Sciatic nerve (tissue), 2 donors: ENCODE results near the gene CACFD1. TPM values are rescaled to one million over a fixed set of nuclear protein-coding genes. Genes with fewer than 3 reads are reported as not detected.
"Not testable (repeated sequence)": the region's sequence is repeated elsewhere in the genome, so short reads cannot be mapped to it uniquely, and the experiment has no call there.

Experiments used
- ATAC-seq: fragments of 200-7000 bp; cut with Tn5 transposase; one replicate; pipeline ENCODE4 v1.9.1; 2020; ENCODE audit warnings: mild to moderate bottlenecking, moderate library complexity
- DNase-seq: peaks from one replicate; pipeline ENCODE4 v3.0.0-alpha.2; 2020; ENCODE audit warnings: low spot score
- intact Hi-C: fragments of 100-400 bp; cut with DNase I; formaldehyde crosslinking; loops from one replicate; pipeline ENCODE4 v1.14.2; 2022
- total RNA-seq: library from RNA; stranded (reverse); fragmentation: NEBNext Ultra II Directional; extraction: Animal tissue kit (Norgen Biotek cat#: 25700); gene quantifications from one replicate; pipeline ENCODE4 v1.2.1, GENCODE V29; 2021
- donor health status: DM: no; HTN: no; CAD: no.
- donor health status: DM: no; HTN: no; CAD: no.

CACFD1 gene
- total RNA-seq, 1 donor from 2014 or later: 10.1 TPM

DNA sequence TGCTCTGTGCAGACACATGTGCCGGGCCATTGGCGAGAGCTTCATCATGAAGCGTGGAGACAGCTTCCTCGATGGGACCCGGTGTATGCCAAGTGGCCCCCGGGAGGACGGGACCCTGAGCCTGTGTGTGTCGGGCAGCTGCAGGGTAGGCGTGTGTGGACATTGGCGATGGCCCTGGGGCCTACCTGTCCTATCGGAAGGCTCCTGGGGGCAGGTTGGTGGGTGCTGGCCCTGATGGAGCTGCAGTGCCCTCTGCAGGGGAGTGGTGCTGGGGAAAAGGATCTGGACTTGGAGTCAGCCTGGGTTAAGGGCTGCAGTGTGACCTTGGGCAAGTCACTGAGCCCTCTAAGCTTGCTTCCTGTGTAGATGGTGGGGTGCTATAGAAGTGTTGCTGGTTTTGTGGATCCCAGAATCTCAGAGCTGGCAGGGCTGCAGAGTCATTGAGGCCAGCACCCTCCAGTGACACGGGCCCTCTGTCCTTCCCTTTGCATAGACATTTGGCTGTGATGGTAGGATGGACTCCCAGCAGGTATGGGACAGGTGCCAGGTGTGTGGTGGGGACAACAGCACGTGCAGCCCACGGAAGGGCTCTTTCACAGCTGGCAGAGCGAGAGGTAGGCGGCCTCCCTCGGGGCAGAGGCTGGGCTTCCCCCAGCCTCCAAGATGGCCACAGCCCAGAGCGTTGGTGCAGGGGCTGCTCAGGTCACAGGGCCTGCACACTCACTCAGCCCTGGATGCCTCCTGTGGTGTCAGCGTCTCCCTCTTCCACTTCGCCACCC lies 21.8 kb upstream of the CACFD1 start:
- no peak for DNase-seq
- no peak for ATAC-seq
- intact Hi-C loops: no loop called here

DNA sequence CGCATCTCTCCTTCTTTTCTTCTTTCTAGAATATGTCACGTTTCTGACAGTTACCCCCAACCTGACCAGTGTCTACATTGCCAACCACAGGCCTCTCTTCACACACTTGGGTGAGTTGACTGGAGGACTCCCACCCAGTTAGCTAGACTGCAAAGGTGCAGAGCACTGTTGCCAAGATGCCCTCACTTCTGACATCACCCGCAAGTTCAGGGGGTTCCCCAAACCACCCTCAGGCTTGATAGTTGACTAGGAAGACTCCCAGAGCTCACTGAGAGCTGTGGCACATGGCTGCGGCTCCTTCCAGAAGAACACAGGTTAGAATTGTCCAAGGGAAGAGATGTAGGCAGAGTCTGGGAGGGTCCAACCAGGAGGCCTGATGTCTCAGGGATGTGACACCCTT lies 20.4 kb upstream of the CACFD1 start:
- intact Hi-C loops: no loop called here
- ATAC-seq (no peak), DNase-seq (no peak)

DNA sequence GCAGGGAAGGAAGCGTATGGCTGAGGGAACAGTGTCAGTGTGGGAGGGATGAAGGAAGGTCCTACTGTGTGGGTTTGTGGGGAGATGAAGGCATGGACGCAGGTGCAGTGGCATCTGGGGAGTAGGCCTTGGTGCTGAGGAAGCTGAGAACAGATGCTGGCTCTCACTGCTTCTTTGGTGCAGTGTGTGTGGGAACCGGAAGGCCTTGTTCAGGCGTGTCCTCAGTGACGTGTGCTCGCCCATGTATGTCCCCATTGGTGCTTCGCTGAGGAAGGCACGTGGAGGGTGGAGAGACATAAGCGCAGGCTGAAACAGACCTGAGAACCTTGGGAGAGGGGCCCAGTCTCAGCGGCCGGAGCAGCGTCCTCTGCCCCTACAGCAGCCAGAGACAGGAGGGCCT lies 18.9 kb upstream of the CACFD1 start:
- ATAC-seq (no peak), DNase-seq (no peak)
- intact Hi-C loops: no loop called here

DNA sequence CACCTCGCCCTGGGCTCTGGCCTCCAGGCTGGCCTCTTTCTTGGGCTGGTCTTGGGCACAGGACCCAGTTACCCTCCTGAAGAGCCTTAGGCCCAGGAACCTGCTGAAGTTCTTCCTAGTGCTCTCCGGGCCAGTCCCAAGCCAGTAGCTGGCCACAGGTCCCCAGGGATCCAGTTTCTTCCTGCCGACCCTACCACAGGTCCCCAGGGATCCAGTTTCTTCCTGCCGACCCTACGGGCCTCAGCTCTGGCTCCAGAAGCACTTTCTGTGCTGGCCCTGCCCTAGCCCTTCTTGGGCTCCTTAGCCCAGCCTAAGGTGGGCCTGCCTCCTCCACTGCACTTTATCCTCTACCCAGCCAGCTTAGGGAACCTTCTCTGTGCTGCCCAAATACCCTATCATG lies 18.2 kb upstream of the CACFD1 start:
- DNase-seq: no peak
- intact Hi-C loops: no loop called here
- no peak for ATAC-seq

DNA sequence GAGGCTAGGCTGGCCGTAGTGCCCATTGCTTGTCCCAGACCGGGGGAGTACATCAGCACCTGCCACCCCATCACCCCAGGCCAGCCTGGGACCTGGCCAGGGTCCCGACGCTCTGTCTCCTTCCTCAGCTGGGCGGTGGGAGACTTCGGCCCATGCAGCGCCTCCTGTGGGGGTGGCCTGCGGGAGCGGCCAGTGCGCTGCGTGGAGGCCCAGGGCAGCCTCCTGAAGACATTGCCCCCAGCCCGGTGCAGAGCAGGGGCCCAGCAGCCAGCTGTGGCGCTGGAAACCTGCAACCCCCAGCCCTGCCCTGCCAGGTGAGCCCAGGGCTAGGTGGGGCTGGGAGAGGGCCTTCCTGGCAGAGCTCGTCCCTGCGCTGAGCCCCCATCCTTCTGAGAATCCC lies 16.5 kb upstream of the CACFD1 start:
- no peak for ATAC-seq
- intact Hi-C loops: no loop called here
- DNase-seq: no peak

DNA sequence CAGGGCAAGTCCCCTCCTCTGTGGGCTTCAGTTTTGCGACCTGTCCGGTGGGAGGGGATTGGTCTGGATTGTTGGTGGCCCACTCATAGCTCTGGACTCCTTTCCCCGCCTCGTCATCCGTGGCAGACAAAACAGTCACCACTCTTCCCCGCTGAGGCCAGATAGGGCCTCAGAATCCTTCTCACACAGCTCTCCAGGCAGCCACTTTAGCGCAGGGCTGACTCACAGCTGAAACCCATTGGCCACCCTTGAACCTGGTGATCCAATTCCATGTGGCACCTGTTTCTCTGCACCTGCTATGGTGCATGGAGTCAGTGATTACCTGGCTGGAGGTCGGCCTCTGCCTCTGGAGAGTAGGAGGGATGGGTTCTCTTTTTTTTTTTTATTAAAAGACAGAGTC lies 15.8 kb upstream of the CACFD1 start:
- ATAC-seq: no peak
- intact Hi-C loops: no loop called here
- no peak for DNase-seq

DNA sequence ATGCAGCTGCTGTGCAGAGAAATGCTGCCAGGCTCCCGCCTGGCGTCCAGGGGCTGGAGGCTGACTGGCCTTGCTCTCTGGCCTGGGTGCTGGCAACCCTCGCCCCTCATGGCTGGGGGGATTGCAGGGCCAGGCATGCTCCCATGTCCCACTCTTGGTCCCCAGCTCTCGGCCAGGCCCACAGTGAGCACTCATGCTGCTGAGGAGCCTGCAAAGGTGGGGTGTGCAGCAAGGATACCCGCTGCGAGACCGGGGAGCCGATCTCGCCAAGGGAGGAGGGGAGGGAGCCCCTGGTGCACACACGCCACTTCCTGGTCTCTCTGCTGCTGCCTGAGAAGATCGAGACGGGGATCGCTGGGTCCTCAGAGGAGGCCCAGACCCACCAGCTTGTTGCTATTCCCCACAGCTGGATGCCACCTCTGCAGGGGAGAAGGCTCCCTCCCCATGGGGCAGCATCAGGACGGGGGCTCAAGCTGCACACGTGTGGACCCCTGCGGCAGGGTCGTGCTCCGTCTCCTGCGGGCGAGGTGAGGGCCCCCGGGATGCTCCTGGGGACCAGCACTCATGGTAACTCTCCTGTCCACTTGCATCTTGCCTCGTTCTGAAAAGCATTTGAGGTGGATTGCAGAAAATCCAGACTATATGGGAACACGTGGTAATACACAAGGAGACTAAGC lies 14.3 kb upstream of the CACFD1 start:
- no peak for DNase-seq

DNA sequence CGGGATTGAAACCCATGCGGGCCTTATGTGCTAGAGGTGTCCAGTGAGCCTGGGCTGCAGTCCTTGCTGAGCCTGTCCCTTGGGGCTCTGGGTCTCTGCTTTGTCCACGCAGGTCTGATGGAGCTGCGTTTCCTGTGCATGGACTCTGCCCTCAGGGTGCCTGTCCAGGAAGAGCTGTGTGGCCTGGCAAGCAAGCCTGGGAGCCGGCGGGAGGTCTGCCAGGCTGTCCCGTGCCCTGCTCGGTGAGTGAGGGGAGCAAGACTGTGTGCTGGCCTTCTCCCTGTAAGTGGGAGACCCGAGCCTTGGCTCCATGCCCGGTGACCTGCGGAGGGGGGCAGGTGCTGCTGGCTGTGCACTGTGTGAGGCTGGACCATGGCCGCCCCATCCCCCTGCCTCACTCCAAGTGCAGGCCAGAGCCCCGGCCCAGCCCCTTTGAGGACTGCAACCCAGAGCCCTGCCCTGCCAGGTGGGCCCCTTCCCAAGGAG lies 11.2 kb upstream of the CACFD1 start:
- ATAC-seq (no peak), DNase-seq (no peak)
- intact Hi-C loops: no loop called here

More for the DNA sequence above, 14.3 kb upstream of the CACFD1 start:
- intact Hi-C loops: no loop called here
- ATAC-seq: no peak

DNA sequence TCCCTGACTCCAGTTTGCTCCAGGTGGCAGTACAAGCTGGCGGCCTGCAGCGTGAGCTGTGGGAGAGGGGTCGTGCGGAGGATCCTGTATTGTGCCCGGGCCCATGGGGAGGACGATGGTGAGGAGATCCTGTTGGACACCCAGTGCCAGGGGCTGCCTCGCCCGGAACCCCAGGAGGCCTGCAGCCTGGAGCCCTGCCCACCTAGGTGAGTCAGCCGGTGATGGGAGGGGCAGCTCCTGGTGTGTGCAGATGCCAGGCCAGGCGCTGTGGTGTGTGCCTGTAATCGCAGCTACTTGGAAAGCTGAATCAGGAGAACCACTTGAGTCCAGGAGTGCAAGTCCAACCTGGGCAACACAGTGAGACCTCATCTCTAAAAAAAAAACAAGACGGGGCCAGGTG lies 10.0 kb upstream of the CACFD1 start:
- ATAC-seq (no peak), DNase-seq (no peak)
- intact Hi-C loops: no loop called here

DNA sequence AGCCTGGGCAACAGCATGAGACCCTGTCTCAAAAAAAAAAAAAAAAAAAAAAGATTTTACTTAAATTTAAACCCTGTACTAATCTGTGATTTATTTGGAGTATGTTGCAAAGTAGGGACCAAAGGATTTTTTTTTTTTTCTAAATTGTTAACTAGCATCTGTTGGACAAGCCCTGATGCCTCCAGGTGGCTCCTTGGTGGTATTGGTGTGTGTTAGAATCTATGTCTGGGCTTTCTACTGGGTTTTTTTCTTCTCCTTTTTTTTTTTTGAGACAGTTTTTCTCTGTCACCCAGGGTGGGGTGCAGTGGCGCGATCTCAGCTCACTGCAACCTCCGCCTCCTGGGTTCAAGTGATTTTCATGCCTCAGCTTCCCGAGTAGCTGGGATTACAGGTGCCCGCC lies 7.9 kb upstream of the CACFD1 start:
- intact Hi-C loops, DNase-seq, ATAC-seq: not testable (repeated sequence)

DNA sequence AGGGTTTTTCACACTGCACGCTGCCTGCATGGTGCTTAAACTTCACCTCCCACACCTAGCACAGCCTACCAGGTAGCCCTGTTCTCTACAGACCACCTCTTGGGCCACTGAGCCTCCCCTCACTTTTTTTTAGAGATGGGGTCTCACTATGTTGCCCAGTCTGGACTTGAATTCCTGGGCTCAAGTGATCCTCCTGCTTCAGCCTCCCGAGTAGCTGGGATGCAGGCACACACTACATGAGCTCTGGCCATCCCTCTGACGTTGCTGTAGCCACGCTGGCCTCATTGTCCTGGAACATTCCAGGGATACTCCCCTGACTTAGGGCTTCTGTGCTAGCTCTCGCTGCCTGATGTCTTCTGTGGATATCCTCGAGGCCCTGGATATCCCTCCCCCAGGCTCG lies 7.2 kb upstream of the CACFD1 start:
- intact Hi-C loops: no loop called here
- ATAC-seq (no peak), DNase-seq (no peak)

DNA sequence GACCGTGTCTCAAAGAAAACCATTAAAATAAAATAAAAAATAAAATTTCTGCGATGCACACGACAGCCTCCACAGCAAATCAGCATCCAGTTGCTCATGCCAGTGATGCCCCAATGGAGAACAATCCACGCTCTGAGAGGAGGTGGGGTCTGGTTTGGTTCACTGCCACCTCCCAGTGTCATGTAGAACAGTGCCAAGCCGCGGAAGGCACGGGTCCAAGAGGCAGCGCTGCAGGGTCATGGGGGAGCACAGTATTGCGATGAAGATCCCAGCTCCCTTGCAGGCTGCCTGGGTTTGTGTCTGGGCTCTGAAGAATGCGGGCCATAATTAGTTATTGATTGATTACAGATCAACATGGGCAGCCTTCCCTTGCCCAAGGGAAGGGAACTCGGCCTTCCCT lies 6.1 kb upstream of the CACFD1 start:
- intact Hi-C loops: no loop called here
- ATAC-seq (no peak), DNase-seq (no peak)

DNA sequence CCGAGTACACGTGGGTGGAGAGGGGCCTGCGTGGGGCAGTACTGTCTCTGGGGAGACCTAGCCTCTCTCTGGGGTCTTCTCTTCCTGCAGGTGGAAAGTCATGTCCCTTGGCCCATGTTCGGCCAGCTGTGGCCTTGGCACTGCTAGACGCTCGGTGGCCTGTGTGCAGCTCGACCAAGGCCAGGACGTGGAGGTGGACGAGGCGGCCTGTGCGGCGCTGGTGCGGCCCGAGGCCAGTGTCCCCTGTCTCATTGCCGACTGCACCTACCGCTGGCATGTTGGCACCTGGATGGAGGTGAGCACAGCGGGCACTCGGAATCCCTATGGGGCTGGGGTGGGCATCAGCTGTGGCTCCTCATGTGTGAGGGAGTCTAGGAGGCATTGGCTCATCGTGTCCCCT lies 5.5 kb upstream of the CACFD1 start:
- DNase-seq: no peak
- intact Hi-C loops: no loop called here
- ATAC-seq: no peak

DNA sequence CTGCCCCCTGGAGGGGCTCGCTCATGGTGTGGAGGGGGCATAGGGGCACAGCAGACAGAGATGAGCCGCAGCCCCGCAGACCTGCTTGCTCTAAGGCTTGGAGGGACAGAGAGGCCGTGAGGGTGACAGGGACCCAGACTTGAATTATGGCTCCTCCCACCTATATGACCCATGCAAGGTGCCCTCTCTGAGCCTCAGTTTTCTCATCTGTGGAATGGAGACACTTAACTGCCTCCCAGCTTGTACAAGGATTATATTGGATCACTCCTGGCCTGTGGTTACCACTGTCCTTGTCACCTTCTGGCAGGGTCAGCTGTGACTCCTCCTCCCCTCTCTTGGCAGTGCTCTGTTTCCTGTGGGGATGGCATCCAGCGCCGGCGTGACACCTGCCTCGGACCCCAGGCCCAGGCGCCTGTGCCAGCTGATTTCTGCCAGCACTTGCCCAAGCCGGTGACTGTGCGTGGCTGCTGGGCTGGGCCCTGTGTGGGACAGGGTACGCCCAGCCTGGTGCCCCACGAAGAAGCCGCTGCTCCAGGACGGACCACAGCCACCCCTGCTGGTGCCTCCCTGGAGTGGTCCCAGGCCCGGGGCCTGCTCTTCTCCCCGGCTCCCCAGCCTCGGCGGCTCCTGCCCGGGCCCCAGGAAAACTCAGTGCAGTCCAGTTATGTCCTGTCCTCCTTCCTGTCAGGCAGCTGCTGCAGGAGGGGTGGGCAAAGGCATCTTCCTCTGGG lies 4.7 kb upstream of the CACFD1 start:
- intact Hi-C loops: no loop called here
- no peak for ATAC-seq
- DNase-seq: no peak

DNA sequence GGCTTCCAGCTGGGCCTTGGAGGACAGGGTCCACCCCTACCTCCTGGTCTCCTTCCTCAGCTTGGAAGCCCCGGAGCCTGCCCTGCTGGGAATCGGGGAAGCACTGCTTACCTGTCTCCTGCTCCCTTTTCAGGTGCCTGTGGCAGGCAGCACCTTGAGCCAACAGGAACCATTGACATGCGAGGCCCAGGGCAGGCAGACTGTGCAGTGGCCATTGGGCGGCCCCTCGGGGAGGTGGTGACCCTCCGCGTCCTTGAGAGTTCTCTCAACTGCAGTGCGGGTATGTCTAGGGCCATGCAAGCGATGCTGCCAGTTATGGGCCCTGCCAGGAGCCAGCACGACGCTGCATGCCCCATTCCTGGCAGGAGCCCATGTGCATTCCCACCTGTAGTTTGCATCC lies 3.8 kb upstream of the CACFD1 start:
- ATAC-seq (no peak), DNase-seq (no peak)
- intact Hi-C loops: no loop called here

DNA sequence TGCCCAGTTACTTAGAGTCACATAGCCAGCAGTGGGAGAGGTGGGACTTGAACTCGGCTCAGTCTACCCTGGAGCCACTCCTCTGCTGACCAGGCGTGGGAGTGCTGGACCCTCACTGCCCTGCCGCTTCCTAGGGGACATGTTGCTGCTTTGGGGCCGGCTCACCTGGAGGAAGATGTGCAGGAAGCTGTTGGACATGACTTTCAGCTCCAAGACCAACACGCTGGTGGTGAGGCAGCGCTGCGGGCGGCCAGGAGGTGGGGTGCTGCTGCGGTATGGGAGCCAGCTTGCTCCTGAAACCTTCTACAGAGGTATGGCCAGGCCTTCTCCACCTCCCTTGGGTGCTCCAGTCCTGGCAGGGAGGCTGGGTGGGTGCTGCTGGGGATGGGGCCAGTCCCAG lies 3.4 kb upstream of the CACFD1 start:
- ATAC-seq (no peak), DNase-seq (no peak)
- intact Hi-C loops: no loop called here

DNA sequence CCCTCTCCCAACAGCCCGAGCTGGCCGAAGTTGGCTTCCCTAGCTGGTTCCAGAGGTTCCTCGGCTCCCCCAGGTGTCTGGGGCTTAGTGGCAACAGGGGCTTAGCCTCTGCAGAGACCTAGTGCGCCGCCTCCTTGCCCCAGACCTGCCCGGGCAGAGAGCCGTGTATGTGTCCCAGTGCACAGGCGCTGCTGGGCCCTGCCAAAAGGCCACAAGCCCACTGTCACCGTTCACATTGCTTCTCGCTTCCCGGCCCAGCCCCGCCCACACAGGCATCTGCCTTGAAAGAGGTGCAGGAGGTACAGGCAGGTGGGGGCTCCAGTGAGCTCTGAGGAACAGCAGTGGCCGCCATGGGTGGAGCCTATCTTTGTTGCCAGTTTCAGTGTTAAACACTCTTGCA lies 2.5 kb upstream of the CACFD1 start:
- DNase-seq (no peak), ATAC-seq (no peak)
- intact Hi-C loops: no loop called here

DNA sequence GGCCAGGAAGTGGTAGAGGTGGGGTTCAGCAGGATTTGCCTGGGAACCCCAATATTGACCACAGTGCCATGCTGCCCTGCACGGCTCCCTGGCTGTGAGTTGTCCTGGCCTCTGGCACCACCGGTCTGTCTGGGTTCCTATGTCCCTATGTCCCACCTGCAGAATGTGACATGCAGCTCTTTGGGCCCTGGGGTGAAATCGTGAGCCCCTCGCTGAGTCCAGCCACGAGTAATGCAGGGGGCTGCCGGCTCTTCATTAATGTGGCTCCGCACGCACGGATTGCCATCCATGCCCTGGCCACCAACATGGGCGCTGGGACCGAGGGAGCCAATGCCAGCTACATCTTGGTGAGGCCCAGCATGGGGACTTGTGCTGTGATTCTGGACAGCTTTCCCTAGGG lies 2.0 kb upstream of the CACFD1 start:
- intact Hi-C loops: no loop called here
- no peak for DNase-seq
- ATAC-seq: no peak

DNA sequence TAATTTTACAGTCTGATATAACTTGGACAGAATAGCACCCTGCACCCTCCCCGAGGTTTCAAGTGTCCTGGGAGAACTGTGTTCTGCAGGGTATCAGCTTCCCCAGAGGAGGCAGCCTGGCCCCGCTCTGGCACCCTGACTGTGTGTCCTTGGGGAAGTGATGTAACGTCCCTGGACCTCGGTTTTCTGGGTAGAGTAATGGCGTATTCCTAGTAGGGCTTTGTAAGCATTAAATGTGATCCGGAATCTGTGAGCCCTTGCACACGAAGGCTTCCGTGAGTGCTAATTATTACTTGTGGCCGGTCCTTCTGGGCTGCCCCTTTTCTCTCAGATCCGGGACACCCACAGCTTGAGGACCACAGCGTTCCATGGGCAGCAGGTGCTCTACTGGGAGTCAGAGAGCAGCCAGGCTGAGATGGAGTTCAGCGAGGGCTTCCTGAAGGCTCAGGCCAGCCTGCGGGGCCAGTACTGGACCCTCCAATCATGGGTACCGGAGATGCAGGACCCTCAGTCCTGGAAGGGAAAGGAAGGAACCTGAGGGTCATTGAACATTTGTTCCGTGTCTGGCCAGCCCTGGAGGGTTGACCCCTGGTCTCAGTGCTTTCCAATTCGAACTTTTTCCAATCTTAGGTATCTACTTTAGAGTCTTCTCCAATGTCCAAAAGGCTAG lies 1.0 kb upstream of the CACFD1 start:
- intact Hi-C loops: no loop called here

More for the DNA sequence above, 1.0 kb upstream of the CACFD1 start:
- ATAC-seq (no peak), DNase-seq (no peak)
